ENCODE measurements around the gene FGF23.

FGF23 gene

GRCh38 chr12:4324366-4324765 is 55.1 kb downstream of the FGF23 start:
- TF ChIP-seq, protein P1, sequence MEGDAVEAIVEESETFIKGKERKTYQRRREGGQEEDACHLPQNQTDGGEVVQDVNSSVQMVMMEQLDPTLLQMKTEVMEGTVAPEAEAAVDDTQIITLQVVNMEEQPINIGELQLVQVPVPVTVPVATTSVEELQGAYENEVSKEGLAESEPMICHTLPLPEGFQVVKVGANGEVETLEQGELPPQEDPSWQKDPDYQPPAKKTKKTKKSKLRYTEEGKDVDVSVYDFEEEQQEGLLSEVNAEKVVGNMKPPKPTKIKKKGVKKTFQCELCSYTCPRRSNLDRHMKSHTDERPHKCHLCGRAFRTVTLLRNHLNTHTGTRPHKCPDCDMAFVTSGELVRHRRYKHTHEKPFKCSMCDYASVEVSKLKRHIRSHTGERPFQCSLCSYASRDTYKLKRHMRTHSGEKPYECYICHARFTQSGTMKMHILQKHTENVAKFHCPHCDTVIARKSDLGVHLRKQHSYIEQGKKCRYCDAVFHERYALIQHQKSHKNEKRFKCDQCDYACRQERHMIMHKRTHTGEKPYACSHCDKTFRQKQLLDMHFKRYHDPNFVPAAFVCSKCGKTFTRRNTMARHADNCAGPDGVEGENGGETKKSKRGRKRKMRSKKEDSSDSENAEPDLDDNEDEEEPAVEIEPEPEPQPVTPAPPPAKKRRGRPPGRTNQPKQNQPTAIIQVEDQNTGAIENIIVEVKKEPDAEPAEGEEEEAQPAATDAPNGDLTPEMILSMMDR (IDR thresholded peaks at IDR 0.05) = no peak
- no peak overlapping the region for H3K27ac ChIP-seq
- H3K4me3 ChIP-seq = no peak overlapping the region
- DNase-seq = no peak
- peaks cover 0 to 3% (median 0%) of the 10 kb centered on the region in 3 donors for H3K36me3 ChIP-seq
- intact Hi-C loops (cut with DNase I; ENCODE audit: low total_unique reads) = loop anchor here (5.0 kb wide), 1 partner anchor 47 kb away; no protein-coding TSS in a partner anchor
- H3K9me3 ChIP-seq = no peaks in the 10 kb centered on the region
- H3K27me3 ChIP-seq = no peaks in the 10 kb centered on the region
- H3K4me1 ChIP-seq = peaks cover 0 to 25% (median 11%) of the 10 kb centered on the region in 4 donors

DNA sequence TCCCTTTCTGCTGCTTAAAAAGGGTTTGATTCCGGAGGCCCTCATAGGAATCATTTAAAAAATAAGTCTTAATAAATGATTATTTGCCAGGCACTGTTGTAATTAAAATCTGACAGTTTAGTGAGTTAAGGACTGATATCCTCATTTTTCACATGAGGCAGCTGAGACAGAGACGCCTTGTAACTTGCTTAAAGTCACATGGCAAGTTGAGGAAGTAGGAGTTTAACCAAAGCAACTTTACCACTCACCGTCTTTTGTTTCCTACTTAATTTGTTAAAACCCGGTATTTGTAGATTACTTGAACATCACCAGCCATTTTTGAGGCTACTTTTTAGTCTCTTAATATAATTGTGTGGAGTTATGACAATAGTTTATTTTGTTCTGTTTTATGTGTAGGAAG is 56.1 kb downstream of the FGF23 start:
- intact Hi-C loops (cut with DNase I; ENCODE audit: low total_unique reads) = loop anchor here (5.0 kb wide), 1 partner anchor 46 kb away; no protein-coding TSS in a partner anchor
- TF ChIP-seq, protein P1 (IDR thresholded peaks at IDR 0.05) = no peak
- no peak overlapping the region for H3K27ac ChIP-seq

GRCh38 chr12:4322726-4323125 is 56.8 kb downstream of the FGF23 start:
- H3K27me3 ChIP-seq = no peaks in the 10 kb centered on the region
- no peak overlapping the region for H3K27ac ChIP-seq
- no peaks in the 10 kb centered on the region for H3K9me3 ChIP-seq
- no peak for DNase-seq
- TF ChIP-seq, protein P1 (IDR thresholded peaks at IDR 0.05) = no peak
- intact Hi-C loops (cut with DNase I; ENCODE audit: low total_unique reads) = loop anchor here (5.0 kb wide), 1 partner anchor 45 kb away; no protein-coding TSS in a partner anchor
- H3K36me3 ChIP-seq = peaks cover 0 to 3% (median 0%) of the 10 kb centered on the region in 3 donors
- no peak overlapping the region for H3K4me3 ChIP-seq
- H3K4me1 ChIP-seq = peaks cover 0 to 25% (median 11%) of the 10 kb centered on the region in 4 donors

More for the DNA sequence above, 56.1 kb downstream of the FGF23 start:
- no peaks in the 10 kb centered on the region for H3K27me3 ChIP-seq
- peaks cover 0 to 3% (median 0%) of the 10 kb centered on the region in 3 donors for H3K36me3 ChIP-seq
- H3K9me3 ChIP-seq = no peaks in the 10 kb centered on the region
- no peak for DNase-seq
- no peak overlapping the region for H3K4me3 ChIP-seq
- H3K4me1 ChIP-seq = peaks cover 0 to 25% (median 11%) of the 10 kb centered on the region in 4 donors

- Histone ChIP-seq H3K36me3 (peaks cover 0 to 3% (median 0%) of the 10 kb centered on the region in 3 donors), H3K27me3 (no peaks in the 10 kb centered on the region), H3K27ac (peak within 1 kb of the TSS; percentile 71 to 86), H3K4me1 (peaks cover 0 to 25% (median 11%) of the 10 kb centered on the region in 4 donors), H3K9me3 (no peaks in the 10 kb centered on the region), H3K4me3 (peak within 1 kb of the TSS; percentile 82 to 83)
- intact Hi-C loops (cut with DNase I; ENCODE audit: low total_unique reads) = loop anchor here (5.0 kb wide), 1 partner anchor 44 kb away; no protein-coding TSS in a partner anchor
- DNase-seq = peak; percentile 91 to 95
- TF ChIP-seq, protein P1 (IDR thresholded peaks at IDR 0.05) = no peak
Observed at GRCh38 chr12:4320853-4321701, 58.4 kb downstream of the FGF23 start, which contains the start of gene TIGAR. Gene TIGAR, plus strand, starts transcription at chr12:4321213. Its CDS starts 59 bp downstream, at chr12:4321272.

DNA sequence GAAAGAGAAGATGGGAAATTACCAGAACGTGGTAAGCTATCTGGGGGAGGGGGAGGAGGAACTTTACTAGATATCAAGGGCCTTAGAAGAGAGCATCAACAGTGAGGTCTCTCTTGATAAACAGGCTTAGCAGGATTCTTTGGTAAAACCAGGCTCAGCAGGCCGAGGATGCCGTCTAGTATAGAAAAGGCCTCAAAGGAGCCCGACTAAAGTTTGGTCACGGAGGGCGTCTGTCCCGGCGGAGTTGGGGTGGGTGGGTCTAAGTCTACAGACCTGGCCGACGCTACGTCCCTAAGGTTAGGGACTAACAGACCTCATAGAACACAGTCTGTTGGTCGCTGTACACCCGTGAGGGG is 59.0 kb downstream of the FGF23 start:
- H3K27ac ChIP-seq = peak overlapping the region; percentile 71 to 82

More for the DNA sequence above, 59.0 kb downstream of the FGF23 start:
- Histone ChIP-seq H3K9me3 (no peaks in the 10 kb centered on the region), H3K4me1 (peaks cover 0 to 25% (median 11%) of the 10 kb centered on the region in 4 donors), H3K27me3 (no peaks in the 10 kb centered on the region), H3K4me3 (peak overlapping the region; percentile 82 to 83), H3K36me3 (peaks cover 0 to 3% (median 0%) of the 10 kb centered on the region in 3 donors)
- no peak for DNase-seq
- intact Hi-C loops (cut with DNase I; ENCODE audit: low total_unique reads) = loop anchor here (5.0 kb wide), 1 partner anchor 43 kb away; no protein-coding TSS in a partner anchor
- TF ChIP-seq, protein P1 (IDR thresholded peaks at IDR 0.05) = no peak
